Tibial nerve (tissue), 4 donors: ENCODE results near the gene EYA4.

Experiments used
- EP300 ChIP-seq, 2 donors: sonication (generic); formaldehyde crosslinking; IDR thresholded peaks; one replicate each; pipeline ENCODE4 v1.6.1; 2017; ENCODE audit warnings: antibody characterized with exemption in 2 of 2, mild to moderate bottlenecking in 1 of 2
- POLR2A ChIP-seq, 2 donors: fragments of 450-650 bp; IDR thresholded peaks; one replicate each; pipeline ENCODE4 v1.6.1; 2017; ENCODE audit warnings: antibody characterized with exemption in 2 of 2, mild to moderate bottlenecking in 2 of 2, moderate library complexity in 2 of 2
- TF ChIP-seq, protein P1 (sequence below), 5 experiments: fragments of 200-600 bp in 3 of 5; fragments of 450-650 bp in 2 of 5; sonication (generic) in 3 of 5; IDR thresholded peaks; one replicate each; pipeline ENCODE4 v1.5.1; 2016 to 2019; ENCODE audit warnings: antibody characterized with exemption in 5 of 5, mild to moderate bottlenecking in 3 of 5, moderate library complexity in 2 of 5

- TF ChIP-seq POLR2A (IDR thresholded peaks at IDR 0.05): no peak
- TF ChIP-seq, protein P1, sequence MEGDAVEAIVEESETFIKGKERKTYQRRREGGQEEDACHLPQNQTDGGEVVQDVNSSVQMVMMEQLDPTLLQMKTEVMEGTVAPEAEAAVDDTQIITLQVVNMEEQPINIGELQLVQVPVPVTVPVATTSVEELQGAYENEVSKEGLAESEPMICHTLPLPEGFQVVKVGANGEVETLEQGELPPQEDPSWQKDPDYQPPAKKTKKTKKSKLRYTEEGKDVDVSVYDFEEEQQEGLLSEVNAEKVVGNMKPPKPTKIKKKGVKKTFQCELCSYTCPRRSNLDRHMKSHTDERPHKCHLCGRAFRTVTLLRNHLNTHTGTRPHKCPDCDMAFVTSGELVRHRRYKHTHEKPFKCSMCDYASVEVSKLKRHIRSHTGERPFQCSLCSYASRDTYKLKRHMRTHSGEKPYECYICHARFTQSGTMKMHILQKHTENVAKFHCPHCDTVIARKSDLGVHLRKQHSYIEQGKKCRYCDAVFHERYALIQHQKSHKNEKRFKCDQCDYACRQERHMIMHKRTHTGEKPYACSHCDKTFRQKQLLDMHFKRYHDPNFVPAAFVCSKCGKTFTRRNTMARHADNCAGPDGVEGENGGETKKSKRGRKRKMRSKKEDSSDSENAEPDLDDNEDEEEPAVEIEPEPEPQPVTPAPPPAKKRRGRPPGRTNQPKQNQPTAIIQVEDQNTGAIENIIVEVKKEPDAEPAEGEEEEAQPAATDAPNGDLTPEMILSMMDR (IDR thresholded peaks at IDR 0.05): no peak
- no peak for TF ChIP-seq EP300 (IDR thresholded peaks at IDR 0.05)
Measured at GRCh38 chr6:133474516-133474915, 233.4 kb downstream of the EYA4 start.
